Neural cell (in vitro differentiated cells): ENCODE measurements around the gene DNAJB8. TPM values are rescaled to one million over a fixed set of nuclear protein-coding genes. Genes with fewer than 3 reads are reported as not detected.

Experiments
- H2AFZ ChIP-seq: fragments of 200-600, 300-800 bp; sonication (generic), shearing (Covaris generic); 2 replicates; pipeline ENCODE4 v1.6.0; 2014; ENCODE audit warnings: low read depth, mild to moderate bottlenecking, antibody characterized with exemption, low read length, moderate library complexity
- H3F3A ChIP-seq: fragments of 200-600 bp; shearing (Covaris generic); 2 replicates; pipeline ENCODE4 v1.6.1; 2016; ENCODE audit warnings: mild to moderate bottlenecking, moderate library complexity, mixed read lengths, antibody characterized with exemption, low read length; ENCODE audit not compliant: insufficient read depth, poor library complexity, severe bottlenecking
- H3K27ac ChIP-seq: fragments of 200-600, 300-800 bp; sonication (generic), shearing (Covaris generic); 2 replicates; pipeline ENCODE4 v1.5.1; 2014; ENCODE audit warnings: mild to moderate bottlenecking, low read length, moderate library complexity
- H3K27me3 ChIP-seq: fragments of 300-800, 200-600 bp; sonication (generic), shearing (Covaris generic); 2 replicates; pipeline ENCODE4 v1.6.0; 2014; ENCODE audit warnings: mild to moderate bottlenecking, low read depth, low read length, moderate library complexity; ENCODE audit not compliant: insufficient read depth
- H3K36me3 ChIP-seq: fragments of 300-800, 200-600 bp; sonication (generic), shearing (Covaris generic); 2 replicates; pipeline ENCODE4 v1.5.1; 2014; ENCODE audit warnings: mild to moderate bottlenecking, antibody characterized with exemption, low read length, moderate library complexity; ENCODE audit not compliant: insufficient read depth
- H3K4me2 ChIP-seq: fragments of 300-800, 200-600 bp; sonication (generic), shearing (Covaris generic); 2 replicates; pipeline ENCODE4 v1.6.0; 2014; ENCODE audit warnings: mild to moderate bottlenecking, low read length
- H3K4me3 ChIP-seq: fragments of 300-800, 200-600 bp; sonication (generic), shearing (Covaris generic); 2 replicates; pipeline ENCODE4 v1.5.1; 2014; ENCODE audit warnings: mild to moderate bottlenecking, low read length, moderate library complexity
- H3K79me2 ChIP-seq: fragments of 200-600 bp; shearing (Covaris generic); replicated peaks from 2 replicates; pipeline ENCODE4 v1.6.0; 2014; ENCODE audit warnings: mild to moderate bottlenecking, low read length, moderate library complexity; ENCODE audit not compliant: insufficient read depth
- H3K9ac ChIP-seq: fragments of 300-800, 200-600 bp; sonication (generic), shearing (Covaris generic); 2 replicates; pipeline ENCODE4 v1.6.1; 2016; ENCODE audit warnings: mild to moderate bottlenecking, low read length, mixed read lengths
- H3K9me2 ChIP-seq: fragments of 200-600 bp; shearing (Covaris generic); 2 replicates; pipeline ENCODE4 v1.6.1; 2016; ENCODE audit warnings: mild to moderate bottlenecking, low read length, mixed read lengths; ENCODE audit not compliant: insufficient read depth
- H3K9me3 ChIP-seq: fragments of 200-600, 300-800 bp; sonication (generic), shearing (Covaris generic); 2 replicates; pipeline ENCODE4 v1.6.1; 2016; ENCODE audit warnings: mild to moderate bottlenecking, mixed run types, low read length, moderate library complexity, mixed read lengths
- H4K20me1 ChIP-seq: fragments of 200-600 bp; shearing (Covaris generic); 2 replicates; pipeline ENCODE4 v1.6.1; 2016; ENCODE audit warnings: mild to moderate bottlenecking, mixed run types; ENCODE audit not compliant: insufficient read depth
- CTCF ChIP-seq: fragments of 450-650 bp; IDR thresholded peaks from 2 replicates; pipeline ENCODE4 v1.5.1; 2014; ENCODE audit warnings: antibody characterized with exemption, mild to moderate bottlenecking, moderate library complexity; ENCODE audit not compliant: poor library complexity, severe bottlenecking
- EP300 ChIP-seq: fragments of 450-650 bp; conservative IDR thresholded peaks from 2 replicates; pipeline ENCODE4 v1.6.1; 2014; ENCODE audit warnings: antibody characterized with exemption, mild to moderate bottlenecking, moderate library complexity; ENCODE audit not compliant: poor library complexity, severe bottlenecking
- EZH2 ChIP-seq: fragments of 200-600, 300-800 bp; shearing (Covaris generic), sonication (generic); IDR thresholded peaks from 2 replicates; pipeline ENCODE4 v1.6.1; 2014; ENCODE audit warnings: antibody characterized with exemption, low read length, borderline replicate concordance, mild to moderate bottlenecking; ENCODE audit not compliant: insufficient read depth, poor library complexity, severe bottlenecking
- MXI1 ChIP-seq: fragments of 450-650 bp; conservative IDR thresholded peaks from 2 replicates; pipeline ENCODE4 v1.6.1; 2014; ENCODE audit warnings: antibody characterized with exemption, mild to moderate bottlenecking; ENCODE audit not compliant: poor library complexity, severe bottlenecking
- POLR2AphosphoS5 ChIP-seq: IDR thresholded peaks from 2 replicates; pipeline ENCODE4 v1.6.1; 2012
- RAD21 ChIP-seq: fragments of 450-650 bp; conservative IDR thresholded peaks from 2 replicates; pipeline ENCODE4 v1.6.1; 2014; ENCODE audit warnings: antibody characterized with exemption, mild to moderate bottlenecking, moderate library complexity
- REST ChIP-seq: IDR thresholded peaks from 2 replicates; pipeline ENCODE4 v1.6.1; 2012; ENCODE audit warnings: borderline replicate concordance
- SMC3 ChIP-seq: fragments of 450-650 bp; conservative IDR thresholded peaks from 2 replicates; pipeline ENCODE4 v1.6.1; 2014; ENCODE audit warnings: antibody characterized with exemption, mild to moderate bottlenecking, moderate library complexity; ENCODE audit not compliant: poor library complexity
- TAF1 ChIP-seq: IDR thresholded peaks from 2 replicates; pipeline ENCODE4 v1.6.1; 2012; ENCODE audit warnings: low read depth
- polyA plus RNA-seq: library from polyadenylated mRNA; depleted of rRNA; stranded (reverse); fragments of >200 nt; gene quantifications from 2 replicates; pipeline ENCODE4 v1.2.3, GENCODE V29; 2014

Gene DNAJB8
- polyA plus RNA-seq, 1 donor from 2014 or later = not detected

- Histone ChIP-seq H2AFZ (no peak overlapping the region), H3K9ac (no peak overlapping the region), H3K27me3 (peaks cover 15% of the 10 kb centered on the region), H4K20me1 (no peaks in the 10 kb centered on the region), H3K4me3 (no peak overlapping the region), H3K79me2 (no peaks in the 10 kb centered on the region), H3K36me3 (no peaks in the 10 kb centered on the region), H3K9me3 (no peaks in the 10 kb centered on the region), H3K4me2 (no peak overlapping the region), H3F3A (no peaks in the 10 kb centered on the region), H3K9me2 (no peaks in the 10 kb centered on the region), H3K27ac (no peak overlapping the region)
- TF ChIP-seq MXI1 (no peak), EP300 (no peak), REST (no peak), CTCF (no peak), EZH2 (no peak), SMC3 (no peak), POLR2AphosphoS5 (no peak), RAD21 (no peak)
Observed at GRCh38 chr3:128435561-128435960, 31.1 kb downstream of the DNAJB8 start.

GRCh38 chr3:128435058-128435457 is 31.6 kb downstream of the DNAJB8 start:
- Histone ChIP-seq H4K20me1 (no peaks in the 10 kb centered on the region), H3K27me3 (peaks cover 15% of the 10 kb centered on the region), H3K4me3 (no peak overlapping the region), H3K9me2 (no peaks in the 10 kb centered on the region), H3F3A (no peaks in the 10 kb centered on the region), H3K27ac (no peak overlapping the region), H2AFZ (no peak overlapping the region), H3K79me2 (no peaks in the 10 kb centered on the region), H3K9me3 (no peaks in the 10 kb centered on the region), H3K4me2 (no peak overlapping the region), H3K36me3 (no peaks in the 10 kb centered on the region), H3K9ac (no peak overlapping the region)
- TF ChIP-seq CTCF (no peak), POLR2AphosphoS5 (no peak), MXI1 (no peak), TAF1 (no peak), RAD21 (no peak), REST (no peak), SMC3 (no peak), EP300 (no peak), EZH2 (no peak)
